HCT116 (cell line): ENCODE data around the gene NTSR2. TPM values are rescaled to one million over a fixed set of nuclear protein-coding genes. Genes with fewer than 3 reads are reported as not detected.

Experiments
- ATAC-seq: fragments of 200-7000 bp; cut with Tn5 transposase; 2 replicates; pipeline ENCODE4 v1.9.1; 2020; ENCODE audit warnings: mild to moderate bottlenecking, moderate library complexity
- BruUV-seq: library from RNA; stranded (reverse); fragments of 400-500 nt; replicated peaks from 2 replicates; lab custom pipeline; 2021; lab: Mats Ljungman, UMichigan
- CTCF ChIA-PET: fragments of 300-600 bp; sonication (Branson Sonifier 250); formaldehyde crosslinking; loops from one replicate; lab custom pipeline; 2021; ENCODE audit warnings: antibody characterized with exemption; lab: Charles Lee
- POLR2A ChIA-PET: fragments of 300-600, 350-600 bp; sonication (Branson Sonifier 250); formaldehyde crosslinking; loops from one replicate; lab custom pipeline; 2021; ENCODE audit warnings: antibody characterized with exemption; lab: Charles Lee
- RAD21 ChIA-PET, 2 experiments: fragments of 300-600 bp; sonication (Branson Sonifier 250); formaldehyde crosslinking; loops; one replicate each; lab custom pipeline; 2023; ENCODE audit warnings: low total read pairs in 2 of 2; ENCODE audit not compliant: uncharacterized antibody in 2 of 2, unreplicated experiment in 2 of 2, low non-redundant PET in 1 of 2; lab: Charles Lee
- DNase-seq: peaks from one replicate; pipeline ENCODE4 v3.0.0-alpha.2; 2010; ENCODE audit warnings: low read depth, low spot score
- H2AFZ ChIP-seq: fragments of 200-600 bp; shearing (Covaris generic), sonication (generic); 2 replicates; pipeline ENCODE4 v1.6.1; 2017; ENCODE audit warnings: low read depth, mixed run types, mixed read lengths, antibody characterized with exemption, low read length; ENCODE audit not compliant: poor library complexity, severe bottlenecking
- H3K27ac ChIP-seq: 2 replicates; pipeline ENCODE4 v1.5.1; 2012; ENCODE audit warnings: low read depth, low read length
- H3K27me3 ChIP-seq: fragments of 200-600 bp; sonication (generic); 2 replicates; pipeline ENCODE4 v1.6.1; 2016; ENCODE audit warnings: mixed run types, low read length, mixed read lengths; ENCODE audit not compliant: insufficient read depth
- H3K36me3 ChIP-seq, 2 experiments: fragments of 200-500 bp in 1 of 2; fragments of 200-600 bp in 1 of 2; sonication (Bioruptor generic) in 1 of 2; sonication (generic) in 1 of 2; 2 replicates each; pipeline versions ENCODE4 v1.5.1 to v1.6.1; 2014 to 2016; ENCODE audit warnings: low read length in 2 of 2, inconsistent platforms in 1 of 2, mixed read lengths in 1 of 2, mixed run types in 1 of 2; ENCODE audit not compliant: insufficient read depth in 2 of 2, control insufficient read depth in 1 of 2
- H3K4me1 ChIP-seq, 2 experiments: fragments of 200-600 bp in 1 of 2; sonication (generic) in 1 of 2; 2 replicates each; pipeline versions ENCODE4 v1.5.1 to v1.6.1; 2012 to 2017; ENCODE audit warnings: low read length in 2 of 2, inconsistent platforms in 1 of 2, mild to moderate bottlenecking in 1 of 2, mixed read lengths in 1 of 2, mixed run types in 1 of 2, moderate library complexity in 1 of 2; ENCODE audit not compliant: insufficient read depth in 2 of 2, control insufficient read depth in 1 of 2
- H3K4me2 ChIP-seq: fragments of 200-600 bp; sonication (generic); 2 replicates; pipeline ENCODE4 v1.6.1; 2017; ENCODE audit warnings: mixed run types, low read length, mixed read lengths
- H3K4me3 ChIP-seq, 2 experiments: fragments of 200-600 bp in 1 of 2; sonication (generic) in 1 of 2; replicated peaks in 1 of 2; 2 replicates each; pipeline ENCODE4 v1.5.1; 2011 to 2016; ENCODE audit warnings: low read length in 2 of 2, control low read depth in 1 of 2, low read depth in 1 of 2, mild to moderate bottlenecking in 1 of 2, mixed read lengths in 1 of 2, mixed run types in 1 of 2
- H3K79me2 ChIP-seq: fragments of 200-600 bp; sonication (generic); 2 replicates; pipeline ENCODE4 v1.6.1; 2017; ENCODE audit warnings: mild to moderate bottlenecking, mixed run types, low read length, moderate library complexity, mixed read lengths; ENCODE audit not compliant: insufficient read depth
- H3K9ac ChIP-seq: fragments of 200-600 bp; sonication (generic); 2 replicates; pipeline ENCODE4 v1.6.1; 2016; ENCODE audit warnings: low read length, mixed read lengths
- H3K9me2 ChIP-seq: fragments of 200-600 bp; sonication (generic), shearing (Covaris generic); 2 replicates; pipeline ENCODE4 v1.6.1; 2017; ENCODE audit warnings: mixed run types, mild to moderate bottlenecking, moderate library complexity; ENCODE audit not compliant: insufficient read depth
- H3K9me3 ChIP-seq, 2 experiments: fragments of 200-500 bp in 1 of 2; fragments of 200-600 bp in 1 of 2; sonication (Bioruptor generic) in 1 of 2; sonication (generic) in 1 of 2; 2 replicates each; pipeline ENCODE4 v1.6.1; 2014 to 2017; ENCODE audit warnings: low read length in 2 of 2, mixed read lengths in 2 of 2, inconsistent platforms in 1 of 2, low read depth in 1 of 2, mild to moderate bottlenecking in 1 of 2, mixed run types in 1 of 2, moderate library complexity in 1 of 2; ENCODE audit not compliant: control insufficient read depth in 1 of 2, insufficient read depth in 1 of 2
- H4K20me1 ChIP-seq: fragments of 200-600 bp; sonication (generic), shearing (Covaris generic); 2 replicates; pipeline ENCODE4 v1.6.1; 2017; ENCODE audit warnings: mixed run types, mild to moderate bottlenecking, moderate library complexity; ENCODE audit not compliant: insufficient read depth
- CEBPB ChIP-seq: IDR thresholded peaks from 2 replicates; pipeline ENCODE4 v1.6.1; 2012; ENCODE audit warnings: low read depth
- EGR1 ChIP-seq: IDR thresholded peaks from 2 replicates; pipeline ENCODE4 v1.6.1; 2012; ENCODE audit warnings: low read depth
- ELF1 ChIP-seq: IDR thresholded peaks from 2 replicates; pipeline ENCODE4 v1.6.1; 2012; ENCODE audit warnings: low read depth, borderline replicate concordance
- EZH2phosphoT487 ChIP-seq: fragments of 200-600 bp; IDR thresholded peaks from 2 replicates; pipeline ENCODE4 v1.6.1; 2018; ENCODE audit warnings: antibody characterized with exemption, borderline replicate concordance
- JUND ChIP-seq: IDR thresholded peaks from 2 replicates; pipeline ENCODE4 v1.6.1; 2012
- POLR2AphosphoS5 ChIP-seq: IDR thresholded peaks from 2 replicates; pipeline ENCODE4 v1.6.1; 2011; ENCODE audit warnings: mild to moderate bottlenecking, low read depth, low read length, moderate library complexity
- SRF ChIP-seq: IDR thresholded peaks from 2 replicates; pipeline ENCODE4 v1.6.1; 2012; ENCODE audit warnings: low read depth
- TCF7L2 ChIP-seq: IDR thresholded peaks from 2 replicates; pipeline ENCODE4 v1.7.0; 2011; ENCODE audit warnings: borderline replicate concordance, inconsistent platforms; ENCODE audit not compliant: insufficient read depth, insufficient read length; ENCODE audit errors: extremely low read depth
- YY1 ChIP-seq: IDR thresholded peaks from 2 replicates; pipeline ENCODE4 v1.6.1; 2011; ENCODE audit warnings: low read length, low read depth, moderate library complexity, mild to moderate bottlenecking; ENCODE audit not compliant: insufficient replicate concordance; ENCODE audit errors: extremely low read depth
- ZFX ChIP-seq: fragments of 450-650 bp; IDR thresholded peaks from 2 replicates; pipeline ENCODE4 v1.6.1; 2017
- ZNF274 ChIP-seq: fragments of 200-500 bp; sonication (Bioruptor generic); IDR thresholded peaks from 2 replicates; pipeline ENCODE4 v1.6.1; 2014; ENCODE audit warnings: mild to moderate bottlenecking, low read depth, low read length, inconsistent platforms
- intact Hi-C: fragments of 100-400 bp; cut with micrococcal nuclease; formaldehyde crosslinking; loops from 2 replicates; pipeline ENCODE4 v1.10.0; 2022
- total RNA-seq: library from RNA; stranded (reverse); gene quantifications from one replicate; pipeline ENCODE4 v1.2.1, GENCODE V29; 2021; ENCODE audit not compliant: unreplicated experiment
- TF ChIP-seq, protein P1 (sequence below): IDR thresholded peaks from 2 replicates; pipeline ENCODE4 v1.6.1; 2012
- TF ChIP-seq, protein P2 (sequence below), 3 experiments: fragments of 200-600 bp in 1 of 3; sonication (generic) in 1 of 3; IDR thresholded peaks in 2 of 3; conservative IDR thresholded peaks in 1 of 3; 2 replicates each; pipeline ENCODE4 v1.5.1; 2012 to 2017; ENCODE audit warnings: low read depth in 2 of 3, low read length in 2 of 3, antibody characterized with exemption in 1 of 3, borderline replicate concordance in 1 of 3, control low read depth in 1 of 3, mild to moderate bottlenecking in 1 of 3, mixed read lengths in 1 of 3, mixed run types in 1 of 3, moderate library complexity in 1 of 3; ENCODE audit not compliant: insufficient read depth in 1 of 3
- TF ChIP-seq, protein P3 (sequence below): IDR thresholded peaks from 2 replicates; pipeline ENCODE4 v1.6.1; 2011; ENCODE audit warnings: mild to moderate bottlenecking, low read length, moderate library complexity; ENCODE audit not compliant: insufficient replicate concordance; ENCODE audit errors: extremely low read depth

Gene NTSR2
- total RNA-seq, 1 experiment from 2014 or later, result not detected

DNA sequence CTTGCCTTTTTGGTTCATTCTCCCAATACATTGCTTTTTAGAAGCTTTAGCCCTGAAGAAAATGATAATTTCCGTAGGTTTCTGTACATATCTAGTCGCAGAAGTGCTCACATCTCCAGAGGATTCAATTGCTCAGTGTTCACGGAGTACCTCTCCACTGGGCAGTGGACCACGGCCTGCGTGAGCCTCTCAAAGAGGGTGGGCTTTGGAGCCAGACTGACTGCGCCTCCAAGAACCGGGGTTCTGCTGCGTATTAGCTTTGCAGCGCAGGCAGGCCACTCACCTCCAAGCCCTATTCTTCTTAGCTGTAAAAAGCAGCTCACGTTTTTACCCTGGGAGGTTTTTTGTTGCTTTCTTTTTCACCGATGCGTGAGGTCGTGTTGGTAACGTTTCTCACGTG is 35.4 kb downstream of the NTSR2 start:
- POLR2A ChIA-PET, result no interaction called here

DNA sequence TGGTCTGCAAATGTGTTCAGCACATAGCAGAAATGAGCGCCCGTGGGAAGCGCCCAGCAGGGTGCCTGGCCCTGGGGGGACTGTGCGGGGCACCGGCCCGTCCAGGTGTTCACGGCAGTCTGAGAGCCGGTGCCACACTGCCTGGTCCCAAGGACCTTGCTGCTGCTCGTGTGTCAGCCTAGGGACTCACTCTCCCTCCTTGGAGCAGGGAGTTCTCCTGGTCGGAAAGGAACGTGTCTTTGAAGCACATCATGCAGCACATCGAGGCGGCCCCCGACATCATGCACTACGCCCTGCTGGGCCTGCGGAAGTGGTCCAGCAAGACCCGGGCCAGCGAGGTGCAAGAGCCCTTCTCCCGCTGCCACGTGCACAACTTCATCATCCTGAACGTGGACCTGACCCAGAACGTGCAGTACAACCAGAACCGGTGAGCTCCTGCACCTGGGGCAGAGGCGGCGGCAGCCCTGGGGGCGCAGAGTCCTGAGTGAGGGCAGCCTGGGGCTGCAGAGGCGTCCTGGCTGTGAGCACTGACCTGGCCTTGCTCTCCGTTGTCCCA is 36.0 kb downstream of the NTSR2 start:
- CTCF ChIA-PET, result no interaction called here
- intact Hi-C loops, result no loop called here

More for the DNA sequence above, 35.4 kb downstream of the NTSR2 start:
- H3K9me2 ChIP-seq, result no peaks in the 10 kb centered on the region
- no peaks in the 10 kb centered on the region for H3K79me2 ChIP-seq
- TF ChIP-seq TCF7L2 (no peak), YY1 (no peak), ZFX (no peak), EZH2phosphoT487 (no peak), POLR2AphosphoS5 (no peak), ELF1 (no peak), JUND (no peak)
- TF ChIP-seq, protein P1, sequence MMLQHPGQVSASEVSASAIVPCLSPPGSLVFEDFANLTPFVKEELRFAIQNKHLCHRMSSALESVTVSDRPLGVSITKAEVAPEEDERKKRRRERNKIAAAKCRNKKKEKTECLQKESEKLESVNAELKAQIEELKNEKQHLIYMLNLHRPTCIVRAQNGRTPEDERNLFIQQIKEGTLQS, result no peak
- H4K20me1 ChIP-seq, result no peaks in the 10 kb centered on the region
- no peak overlapping the region for H2AFZ ChIP-seq
- H3K27me3 ChIP-seq, result no peaks in the 10 kb centered on the region
- BruUV-seq, result no TSS peak
- no peak overlapping the region for H3K4me2 ChIP-seq
- no peak overlapping the region for H3K4me3 ChIP-seq
- H3K9ac ChIP-seq, result no peak overlapping the region
- RAD21 ChIA-PET, result no interaction called here
- no peaks in the 10 kb centered on the region; a peak in 1 of 4 replicates for H3K4me1 ChIP-seq
- no peaks in the 10 kb centered on the region for H3K36me3 ChIP-seq
- ATAC-seq, result no peak
- no peaks in the 10 kb centered on the region for H3K9me3 ChIP-seq
- CTCF ChIA-PET, result no interaction called here
- DNase-seq, result no peak
- H3K27ac ChIP-seq, result no peak overlapping the region
- intact Hi-C loops, result no loop called here

More for the DNA sequence above, 36.0 kb downstream of the NTSR2 start:
- Histone ChIP-seq H3K27ac (no peak overlapping the region), H3K9me3 (no peaks in the 10 kb centered on the region), H3K36me3 (no peaks in the 10 kb centered on the region), H4K20me1 (no peaks in the 10 kb centered on the region), H3K79me2 (no peaks in the 10 kb centered on the region), H3K9ac (no peak overlapping the region), H2AFZ (no peak overlapping the region), H3K4me3 (no peak overlapping the region), H3K4me2 (no peak overlapping the region), H3K4me1 (no peaks in the 10 kb centered on the region; a peak in 1 of 4 replicates), H3K27me3 (no peaks in the 10 kb centered on the region), H3K9me2 (no peaks in the 10 kb centered on the region)
- ATAC-seq, result no peak
- DNase-seq, result no peak
- RAD21 ChIA-PET, result no interaction called here
- POLR2A ChIA-PET, result no interaction called here
- no TSS peak for BruUV-seq
- TF ChIP-seq, protein P2, sequence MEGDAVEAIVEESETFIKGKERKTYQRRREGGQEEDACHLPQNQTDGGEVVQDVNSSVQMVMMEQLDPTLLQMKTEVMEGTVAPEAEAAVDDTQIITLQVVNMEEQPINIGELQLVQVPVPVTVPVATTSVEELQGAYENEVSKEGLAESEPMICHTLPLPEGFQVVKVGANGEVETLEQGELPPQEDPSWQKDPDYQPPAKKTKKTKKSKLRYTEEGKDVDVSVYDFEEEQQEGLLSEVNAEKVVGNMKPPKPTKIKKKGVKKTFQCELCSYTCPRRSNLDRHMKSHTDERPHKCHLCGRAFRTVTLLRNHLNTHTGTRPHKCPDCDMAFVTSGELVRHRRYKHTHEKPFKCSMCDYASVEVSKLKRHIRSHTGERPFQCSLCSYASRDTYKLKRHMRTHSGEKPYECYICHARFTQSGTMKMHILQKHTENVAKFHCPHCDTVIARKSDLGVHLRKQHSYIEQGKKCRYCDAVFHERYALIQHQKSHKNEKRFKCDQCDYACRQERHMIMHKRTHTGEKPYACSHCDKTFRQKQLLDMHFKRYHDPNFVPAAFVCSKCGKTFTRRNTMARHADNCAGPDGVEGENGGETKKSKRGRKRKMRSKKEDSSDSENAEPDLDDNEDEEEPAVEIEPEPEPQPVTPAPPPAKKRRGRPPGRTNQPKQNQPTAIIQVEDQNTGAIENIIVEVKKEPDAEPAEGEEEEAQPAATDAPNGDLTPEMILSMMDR (IDR thresholded peaks at IDR 0.05 in 2 of 3, conservative IDR thresholded peaks at IDR 0.05 in 1 of 3; ENCODE audit: borderline replicate concordance in 1 of 3, insufficient read depth in 1 of 3, low read depth in 2 of 3, low read length in 2 of 3), result no peak
- TF ChIP-seq EGR1 (no peak), SRF (no peak), POLR2AphosphoS5 (no peak), CEBPB (no peak), ZNF274 (no peak)
- TF ChIP-seq, protein P3, sequence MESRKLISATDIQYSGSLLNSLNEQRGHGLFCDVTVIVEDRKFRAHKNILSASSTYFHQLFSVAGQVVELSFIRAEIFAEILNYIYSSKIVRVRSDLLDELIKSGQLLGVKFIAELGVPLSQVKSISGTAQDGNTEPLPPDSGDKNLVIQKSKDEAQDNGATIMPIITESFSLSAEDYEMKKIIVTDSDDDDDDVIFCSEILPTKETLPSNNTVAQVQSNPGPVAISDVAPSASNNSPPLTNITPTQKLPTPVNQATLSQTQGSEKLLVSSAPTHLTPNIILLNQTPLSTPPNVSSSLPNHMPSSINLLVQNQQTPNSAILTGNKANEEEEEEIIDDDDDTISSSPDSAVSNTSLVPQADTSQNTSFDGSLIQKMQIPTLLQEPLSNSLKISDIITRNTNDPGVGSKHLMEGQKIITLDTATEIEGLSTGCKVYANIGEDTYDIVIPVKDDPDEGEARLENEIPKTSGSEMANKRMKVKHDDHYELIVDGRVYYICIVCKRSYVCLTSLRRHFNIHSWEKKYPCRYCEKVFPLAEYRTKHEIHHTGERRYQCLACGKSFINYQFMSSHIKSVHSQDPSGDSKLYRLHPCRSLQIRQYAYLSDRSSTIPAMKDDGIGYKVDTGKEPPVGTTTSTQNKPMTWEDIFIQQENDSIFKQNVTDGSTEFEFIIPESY, result no peak
